ENCODE measurements around the gene APOA4. TPM values are rescaled to one million over a fixed set of nuclear protein-coding genes. Genes with fewer than 3 reads are reported as not detected.

APOA4 gene
- total and polyA plus RNA-seq, 2 donors (not counting 1 experiment from before 2014, with no cell fraction given) = not detected

DNA sequence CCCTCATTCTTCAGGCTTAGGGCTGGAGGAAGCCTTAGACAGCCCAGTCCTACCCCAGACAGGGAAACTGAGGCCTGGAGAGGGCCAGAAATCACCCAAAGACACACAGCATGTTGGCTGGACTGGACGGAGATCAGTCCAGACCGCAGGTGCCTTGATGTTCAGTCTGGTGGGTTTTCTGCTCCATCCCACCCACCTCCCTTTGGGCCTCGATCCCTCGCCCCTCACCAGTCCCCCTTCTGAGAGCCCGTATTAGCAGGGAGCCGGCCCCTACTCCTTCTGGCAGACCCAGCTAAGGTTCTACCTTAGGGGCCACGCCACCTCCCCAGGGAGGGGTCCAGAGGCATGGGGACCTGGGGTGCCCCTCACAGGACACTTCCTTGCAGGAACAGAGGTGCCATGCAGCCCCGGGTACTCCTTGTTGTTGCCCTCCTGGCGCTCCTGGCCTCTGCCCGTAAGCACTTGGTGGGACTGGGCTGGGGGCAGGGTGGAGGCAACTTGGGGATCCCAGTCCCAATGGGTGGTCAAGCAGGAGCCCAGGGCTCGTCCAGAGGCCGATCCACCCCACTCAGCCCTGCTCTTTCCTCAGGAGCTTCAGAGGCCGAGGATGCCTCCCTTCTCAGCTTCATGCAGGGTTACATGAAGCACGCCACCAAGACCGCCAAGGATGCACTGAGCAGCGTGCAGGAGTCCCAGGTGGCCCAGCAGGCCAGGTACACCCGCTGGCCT lies 7.2 kb upstream of the APOA4 start:
- H3K4me1 ChIP-seq (ENCODE audit: control insufficient read depth in 2 of 2, insufficient read depth in 2 of 2, low read length in 2 of 2) = peaks cover 4 to 6% of the 10 kb centered on the region in 2 donors
- no peak for DNase-seq
- no peak overlapping the region for H3K4me2 ChIP-seq (replicated peaks; ENCODE audit: low read depth, low read length, poor library complexity, severe bottlenecking)
- H3K4me3 Mint-ChIP-seq = no peak overlapping the region
- no peaks in the 10 kb centered on the region for H3K36me3 ChIP-seq (replicated peaks in 1 of 2; ENCODE audit: control extremely low read depth in 1 of 2, control insufficient read depth in 1 of 2, extremely low read depth in 1 of 2, insufficient read depth in 2 of 2, low read length in 1 of 2)
- no peaks in the 10 kb centered on the region for H3K79me2 ChIP-seq (ENCODE audit: control insufficient read depth, insufficient read depth, low read length)
- no peak overlapping the region for H3K27ac ChIP-seq (ENCODE audit: low read length in 2 of 2)
- no peak for ATAC-seq (ENCODE audit: low read depth)
- CTCF ChIA-PET = no interaction called here
- no peaks in the 10 kb centered on the region for H3K27me3 ChIP-seq (replicated peaks in 1 of 4; ENCODE audit: control extremely low read depth in 1 of 4, control insufficient read depth in 3 of 4, insufficient read depth in 4 of 4, low read length in 3 of 4)
- no peak overlapping the region for H3K4me3 ChIP-seq (ENCODE audit: control extremely low read depth in 1 of 5, extremely low read depth in 1 of 5, insufficient read depth in 1 of 5, low read depth in 2 of 5, low read length in 4 of 5)
- TF ChIP-seq EZH2 (IDR thresholded peaks at IDR 0.05; ENCODE audit: borderline replicate concordance, insufficient read depth, low read depth, low read length, poor library complexity, severe bottlenecking) (no peak), CTCF (IDR thresholded peaks at IDR 0.05) (no peak)
- no peak overlapping the region for H3K9ac ChIP-seq (ENCODE audit: low read length)
- H3K9me3 Mint-ChIP-seq (ENCODE audit: insufficient read depth) = no peaks in the 10 kb centered on the region
- no peak overlapping the region for H2AFZ ChIP-seq (ENCODE audit: insufficient read depth, low read depth, low read length, poor library complexity, severe bottlenecking)
- no peak overlapping the region for H3K27ac Mint-ChIP-seq
- H3K27me3 Mint-ChIP-seq = peaks cover 4% of the 10 kb centered on the region
- no peaks in the 10 kb centered on the region for H4K20me1 ChIP-seq (ENCODE audit: control insufficient read depth, insufficient read depth, low read length, poor library complexity, severe bottlenecking)
- 89% methylated on average over 17 of the region's 17 CpGs for WGBS (ENCODE audit: insufficient coverage)
- intact Hi-C loops (cut with micrococcal nuclease) = no loop called here
- H3K9me3 ChIP-seq (ENCODE audit: control extremely low read depth in 1 of 3, control insufficient read depth in 2 of 3, insufficient read depth in 1 of 3, low read length in 2 of 3) = no peaks in the 10 kb centered on the region
- POLR2A ChIA-PET = no interaction called here
- peaks cover 9% of the 10 kb centered on the region for H3K4me1 Mint-ChIP-seq

DNA sequence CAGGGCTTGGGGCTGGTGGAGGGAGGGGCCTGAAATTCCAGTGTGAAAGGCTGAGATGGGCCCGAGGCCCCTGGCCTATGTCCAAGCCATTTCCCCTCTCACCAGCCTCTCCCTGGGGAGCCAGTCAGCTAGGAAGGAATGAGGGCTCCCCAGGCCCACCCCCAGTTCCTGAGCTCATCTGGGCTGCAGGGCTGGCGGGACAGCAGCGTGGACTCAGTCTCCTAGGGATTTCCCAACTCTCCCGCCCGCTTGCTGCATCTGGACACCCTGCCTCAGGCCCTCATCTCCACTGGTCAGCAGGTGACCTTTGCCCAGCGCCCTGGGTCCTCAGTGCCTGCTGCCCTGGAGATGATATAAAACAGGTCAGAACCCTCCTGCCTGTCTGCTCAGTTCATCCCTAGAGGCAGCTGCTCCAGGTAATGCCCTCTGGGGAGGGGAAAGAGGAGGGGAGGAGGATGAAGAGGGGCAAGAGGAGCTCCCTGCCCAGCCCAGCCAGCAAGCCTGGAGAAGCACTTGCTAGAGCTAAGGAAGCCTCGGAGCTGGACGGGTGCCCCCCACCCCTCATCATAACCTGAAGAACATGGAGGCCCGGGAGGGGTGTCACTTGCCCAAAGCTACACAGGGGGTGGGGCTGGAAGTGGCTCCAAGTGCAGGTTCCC lies 6.5 kb upstream of the APOA4 start, which contains the start of gene APOC3:
APOC3 (plus strand) TSS at position 383 of the 659 bp plus-strand sequence. CDS start 676 bp downstream, outside the sequence.
- intact Hi-C loops (cut with micrococcal nuclease) = no loop called here
- DNase-seq (no peak), ATAC-seq (ENCODE audit: low read depth) (no peak)
- H3K4me1 Mint-ChIP-seq = peaks cover 2% of the 10 kb centered on the region
- H3K79me2 ChIP-seq (ENCODE audit: control insufficient read depth, insufficient read depth, low read length) = no peaks in the 10 kb centered on the region
- H3K4me3 Mint-ChIP-seq = no peak within 1 kb of the TSS
- no peak within 1 kb of the TSS for H3K27ac Mint-ChIP-seq
- H2AFZ ChIP-seq (ENCODE audit: insufficient read depth, low read depth, low read length, poor library complexity, severe bottlenecking) = no peak within 1 kb of the TSS
- no peak within 1 kb of the TSS for H3K27ac ChIP-seq (ENCODE audit: low read length in 2 of 2)
- CTCF ChIA-PET = no interaction called here
- H3K36me3 ChIP-seq (replicated peaks in 1 of 2; ENCODE audit: control extremely low read depth in 1 of 2, control insufficient read depth in 1 of 2, extremely low read depth in 1 of 2, insufficient read depth in 2 of 2, low read length in 1 of 2) = no peaks in the 10 kb centered on the region
- H3K4me1 ChIP-seq (ENCODE audit: control insufficient read depth in 2 of 2, insufficient read depth in 2 of 2, low read length in 2 of 2) = no peaks in the 10 kb centered on the region
- no peaks in the 10 kb centered on the region for H4K20me1 ChIP-seq (ENCODE audit: control insufficient read depth, insufficient read depth, low read length, poor library complexity, severe bottlenecking)
- no peaks in the 10 kb centered on the region for H3K9me3 Mint-ChIP-seq (ENCODE audit: insufficient read depth)
- TF ChIP-seq CTCF (IDR thresholded peaks at IDR 0.05) = no peak
- TF ChIP-seq EZH2 (IDR thresholded peaks at IDR 0.05; ENCODE audit: borderline replicate concordance, insufficient read depth, low read depth, low read length, poor library complexity, severe bottlenecking) = no peak
- no peaks in the 10 kb centered on the region for H3K9me3 ChIP-seq (ENCODE audit: control extremely low read depth in 1 of 3, control insufficient read depth in 2 of 3, insufficient read depth in 1 of 3, low read length in 2 of 3)
- 68% methylated on average over 8 of the region's 9 CpGs for WGBS (ENCODE audit: insufficient coverage)
- H3K4me2 ChIP-seq (replicated peaks; ENCODE audit: low read depth, low read length, poor library complexity, severe bottlenecking) = no peak within 1 kb of the TSS
- peaks cover 4% of the 10 kb centered on the region for H3K27me3 Mint-ChIP-seq
- POLR2A ChIA-PET = no interaction called here
- no peak within 1 kb of the TSS for H3K9ac ChIP-seq (ENCODE audit: low read length)
- H3K4me3 ChIP-seq (ENCODE audit: control extremely low read depth in 1 of 5, extremely low read depth in 1 of 5, insufficient read depth in 1 of 5, low read depth in 2 of 5, low read length in 4 of 5) = no peak within 1 kb of the TSS
- no peaks in the 10 kb centered on the region for H3K27me3 ChIP-seq (replicated peaks in 1 of 4; ENCODE audit: control extremely low read depth in 1 of 4, control insufficient read depth in 3 of 4, insufficient read depth in 4 of 4, low read length in 3 of 4)
